ENCODE data around the gene SENP7.
"Not testable (repeated sequence)": the region's sequence is repeated elsewhere in the genome, so short reads cannot be mapped to it uniquely, and the experiment has no call there.

The SENP7 gene

DNA sequence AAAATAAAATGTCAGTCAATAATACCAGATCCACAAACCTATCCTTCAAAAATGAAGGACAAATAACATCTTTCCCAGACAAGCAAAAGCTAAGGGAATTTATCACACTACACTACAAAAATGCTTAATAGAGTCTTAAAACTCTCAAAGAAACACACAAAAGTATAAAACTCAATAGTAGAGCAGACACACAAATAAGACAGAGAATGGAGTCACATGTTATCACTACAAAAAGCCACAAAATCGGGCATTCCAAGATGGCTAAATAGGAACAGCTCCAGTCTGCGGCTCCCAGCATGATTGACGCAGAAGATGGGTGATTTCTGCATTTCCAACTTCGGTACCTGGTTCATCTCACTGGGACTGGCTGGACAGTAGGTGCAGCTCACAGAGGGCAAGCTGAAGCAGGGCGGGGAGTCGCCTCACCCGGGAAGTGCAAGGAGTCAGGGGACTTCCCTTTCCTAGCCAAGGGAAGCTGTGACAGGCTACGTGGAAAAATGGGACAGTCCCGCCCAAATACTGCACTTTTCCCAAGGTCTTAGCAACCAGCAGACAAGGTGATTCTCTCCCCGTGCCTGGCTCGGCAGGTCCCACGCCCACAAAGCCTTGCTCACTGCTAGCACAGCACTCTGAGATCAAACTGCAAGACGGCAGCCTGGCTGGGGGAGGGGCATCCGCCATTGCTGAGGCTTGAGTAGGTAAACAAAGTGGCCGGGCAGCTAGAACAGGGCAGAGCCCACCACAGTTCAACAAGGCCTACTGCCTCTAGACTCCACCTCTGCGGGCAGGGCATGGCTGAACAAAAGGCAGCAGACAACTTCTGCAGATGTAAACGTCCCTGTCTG is 46.3 kb downstream of the SENP7 start:
- TF ChIP-seq TAF1 (IDR thresholded peaks at IDR 0.05; ENCODE audit: borderline replicate concordance, low read depth, low read length) (no peak), POLR2AphosphoS5 (IDR thresholded peaks at IDR 0.05; ENCODE audit: low read depth, low read length) (no peak), POLR2A (IDR thresholded peaks at IDR 0.05; ENCODE audit: low read depth, low read length) (no peak)
- no peak for FAIRE-seq

DNA sequence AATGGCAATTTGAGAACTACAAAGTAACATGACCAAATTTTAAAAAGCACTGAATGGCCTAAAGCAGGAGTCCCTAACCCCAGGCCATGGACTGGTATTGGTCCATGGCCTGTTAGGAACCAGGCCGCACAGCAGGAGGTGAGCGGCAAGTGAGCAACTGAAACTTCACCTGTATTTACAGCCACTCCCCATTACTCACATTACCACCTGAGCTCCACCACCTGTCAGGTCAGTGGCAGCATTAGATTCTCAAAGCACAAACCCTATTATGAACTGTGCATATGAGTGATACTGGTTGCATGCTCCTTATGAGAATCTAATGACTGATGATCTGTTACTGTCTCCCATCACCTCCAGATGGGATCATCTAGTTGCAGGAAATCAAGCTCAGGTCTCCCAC is 48.8 kb downstream of the SENP7 start:
- TF ChIP-seq TAF1 (IDR thresholded peaks at IDR 0.05; ENCODE audit: borderline replicate concordance, low read depth, low read length) (no peak), POLR2AphosphoS5 (IDR thresholded peaks at IDR 0.05; ENCODE audit: low read depth, low read length) (no peak), POLR2A (IDR thresholded peaks at IDR 0.05; ENCODE audit: low read depth, low read length) (no peak)
- DNase-seq (ENCODE audit: insufficient read length) (no peak), FAIRE-seq (no peak)

More for the DNA sequence above, 46.3 kb downstream of the SENP7 start:
- no peak for DNase-seq (ENCODE audit: insufficient read length)

DNA sequence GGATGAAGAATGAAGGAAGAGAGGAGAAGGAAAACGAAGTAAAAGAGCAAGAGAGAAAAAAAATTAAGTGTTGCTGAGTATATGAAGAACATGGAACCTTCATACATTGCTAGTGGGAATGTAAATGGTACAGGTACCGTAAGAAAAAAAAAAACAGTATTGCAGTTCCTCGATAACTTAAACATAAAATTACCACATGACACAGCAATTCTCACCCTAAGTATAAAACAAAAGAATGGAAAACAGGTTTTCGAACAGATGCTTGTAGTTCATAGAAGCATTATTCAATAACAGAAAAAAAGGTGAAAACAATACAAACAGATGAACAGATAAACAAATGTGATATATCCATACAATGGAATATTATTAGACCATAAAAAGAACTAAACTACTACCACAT is 51.6 kb downstream of the SENP7 start:
- DNase-seq (ENCODE audit: insufficient read length) (no peak), FAIRE-seq (no peak)
- TF ChIP-seq TAF1 (IDR thresholded peaks at IDR 0.05; ENCODE audit: borderline replicate concordance, low read depth, low read length), result no peak
- TF ChIP-seq POLR2A (IDR thresholded peaks at IDR 0.05; ENCODE audit: low read depth, low read length), result no peak
- TF ChIP-seq POLR2AphosphoS5 (IDR thresholded peaks at IDR 0.05; ENCODE audit: low read depth, low read length), result no peak

DNA sequence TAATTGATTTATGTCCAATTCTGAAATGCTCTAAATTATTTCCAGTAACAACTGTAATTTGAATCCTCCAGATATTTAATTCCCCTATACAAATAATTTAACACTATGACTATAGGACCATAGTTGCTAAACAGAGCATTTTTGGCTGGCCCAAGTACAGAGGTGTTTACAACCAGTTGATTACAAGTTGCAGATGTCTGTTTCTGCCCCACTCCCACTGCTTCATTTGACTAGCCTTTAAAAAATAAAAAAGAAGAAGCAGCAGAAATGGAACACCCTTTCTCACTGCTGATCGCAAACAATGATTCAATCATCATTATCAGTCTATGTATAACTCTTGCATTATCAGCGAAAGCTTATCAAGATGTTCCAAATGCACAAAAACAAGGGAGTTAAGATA is 54.6 kb downstream of the SENP7 start:
- TF ChIP-seq POLR2AphosphoS5 (IDR thresholded peaks at IDR 0.05; ENCODE audit: low read depth, low read length) (no peak), POLR2A (IDR thresholded peaks at IDR 0.05; ENCODE audit: low read depth, low read length) (no peak), TAF1 (IDR thresholded peaks at IDR 0.05; ENCODE audit: borderline replicate concordance, low read depth, low read length) (no peak)
- no peak for FAIRE-seq
- no peak for DNase-seq (ENCODE audit: insufficient read length)

DNA sequence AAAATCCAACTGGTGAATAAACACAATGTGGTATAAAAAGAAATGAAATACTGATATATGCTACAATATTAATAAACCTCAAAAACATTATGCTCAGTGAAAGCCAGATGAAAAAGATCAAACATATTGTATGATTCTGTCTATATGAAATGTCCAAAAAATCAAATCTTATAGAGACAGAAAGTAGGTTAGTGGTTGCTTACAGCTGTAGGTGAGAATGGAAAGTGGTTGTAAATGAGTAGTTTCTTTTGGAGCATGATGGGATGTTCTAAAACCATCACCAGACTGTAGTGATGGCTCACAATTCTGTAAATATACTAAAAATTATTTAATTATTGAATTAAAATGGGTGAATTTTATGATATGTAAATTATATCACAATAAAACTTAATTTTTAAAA is 58.4 kb downstream of the SENP7 start:
- FAIRE-seq, result no peak
- no peak for DNase-seq (ENCODE audit: insufficient read length)
- no peak for TF ChIP-seq POLR2A (IDR thresholded peaks at IDR 0.05; ENCODE audit: low read depth, low read length)
- TF ChIP-seq TAF1 (IDR thresholded peaks at IDR 0.05; ENCODE audit: borderline replicate concordance, low read depth, low read length), result no peak
- TF ChIP-seq POLR2AphosphoS5 (IDR thresholded peaks at IDR 0.05; ENCODE audit: low read depth, low read length), result no peak

DNA sequence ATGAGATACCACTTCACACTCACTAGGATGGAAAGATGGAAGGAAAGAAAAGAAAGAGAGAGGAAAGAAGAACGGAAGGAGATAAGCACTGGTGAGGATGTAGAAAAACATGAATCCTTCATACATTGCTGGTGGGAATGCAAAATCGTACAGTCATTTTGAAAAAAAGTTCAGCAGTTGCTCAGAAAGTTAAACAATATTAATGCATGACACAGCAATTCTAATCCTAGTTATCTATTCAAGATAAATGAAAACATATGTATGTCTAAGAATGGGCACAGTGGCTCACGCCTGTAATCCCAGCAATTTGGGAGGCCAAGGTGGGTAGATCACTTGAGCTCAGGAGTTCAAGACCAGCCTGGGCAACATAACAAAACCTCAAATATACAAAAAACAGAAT is 59.1 kb downstream of the SENP7 start:
- FAIRE-seq, result no peak
- no peak for DNase-seq (ENCODE audit: insufficient read length)
- no peak for TF ChIP-seq TAF1 (IDR thresholded peaks at IDR 0.05; ENCODE audit: borderline replicate concordance, low read depth, low read length)
- no peak for TF ChIP-seq POLR2AphosphoS5 (IDR thresholded peaks at IDR 0.05; ENCODE audit: low read depth, low read length)
- TF ChIP-seq POLR2A (IDR thresholded peaks at IDR 0.05; ENCODE audit: low read depth, low read length), result no peak

DNA sequence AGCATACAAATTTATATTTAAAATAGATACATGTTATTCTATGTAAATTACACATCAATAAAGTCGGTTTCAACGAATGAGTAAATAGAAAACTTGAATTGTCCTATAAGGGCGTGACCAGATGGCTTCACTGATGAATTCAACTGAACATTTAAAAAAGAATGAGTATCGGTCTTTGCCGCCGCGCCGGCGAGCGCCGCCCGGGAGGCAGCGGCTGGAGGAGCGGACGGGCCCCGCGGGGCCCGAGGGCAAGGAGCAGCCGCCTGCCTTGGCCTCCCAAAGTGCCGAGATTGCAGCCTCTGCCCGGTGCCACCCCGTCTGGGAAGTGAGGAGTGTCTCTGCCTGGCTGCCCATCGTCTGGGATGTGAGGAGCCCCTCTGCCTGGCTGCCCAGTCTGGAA is 74.4 kb downstream of the SENP7 start:
- not testable (repeated sequence) for DNase-seq (ENCODE audit: insufficient read length); FAIRE-seq

DNA sequence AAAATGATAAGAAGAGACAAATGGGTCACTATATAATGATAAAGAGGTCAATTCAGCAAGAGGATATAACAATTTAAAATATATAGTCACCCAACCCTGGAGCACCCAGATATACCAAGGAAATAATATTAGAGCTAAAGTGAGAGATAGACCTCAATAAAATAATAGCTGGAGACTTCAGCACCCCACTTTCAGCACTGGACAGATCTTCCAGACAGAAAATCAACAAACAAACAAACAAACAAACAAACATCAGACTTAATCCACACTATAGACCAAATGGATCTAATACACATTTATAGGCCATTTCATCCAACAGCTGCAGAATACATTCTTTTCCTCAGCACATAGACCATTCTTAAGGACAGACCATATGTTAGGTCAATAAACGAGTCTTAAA is 79.4 kb downstream of the SENP7 start:
- DNase-seq (ENCODE audit: insufficient read length), result no peak
- no peak for FAIRE-seq
- TF ChIP-seq POLR2A (IDR thresholded peaks at IDR 0.05; ENCODE audit: low read depth, low read length) (no peak), POLR2AphosphoS5 (IDR thresholded peaks at IDR 0.05; ENCODE audit: low read depth, low read length) (no peak), TAF1 (IDR thresholded peaks at IDR 0.05; ENCODE audit: borderline replicate concordance, low read depth, low read length) (no peak)

DNA sequence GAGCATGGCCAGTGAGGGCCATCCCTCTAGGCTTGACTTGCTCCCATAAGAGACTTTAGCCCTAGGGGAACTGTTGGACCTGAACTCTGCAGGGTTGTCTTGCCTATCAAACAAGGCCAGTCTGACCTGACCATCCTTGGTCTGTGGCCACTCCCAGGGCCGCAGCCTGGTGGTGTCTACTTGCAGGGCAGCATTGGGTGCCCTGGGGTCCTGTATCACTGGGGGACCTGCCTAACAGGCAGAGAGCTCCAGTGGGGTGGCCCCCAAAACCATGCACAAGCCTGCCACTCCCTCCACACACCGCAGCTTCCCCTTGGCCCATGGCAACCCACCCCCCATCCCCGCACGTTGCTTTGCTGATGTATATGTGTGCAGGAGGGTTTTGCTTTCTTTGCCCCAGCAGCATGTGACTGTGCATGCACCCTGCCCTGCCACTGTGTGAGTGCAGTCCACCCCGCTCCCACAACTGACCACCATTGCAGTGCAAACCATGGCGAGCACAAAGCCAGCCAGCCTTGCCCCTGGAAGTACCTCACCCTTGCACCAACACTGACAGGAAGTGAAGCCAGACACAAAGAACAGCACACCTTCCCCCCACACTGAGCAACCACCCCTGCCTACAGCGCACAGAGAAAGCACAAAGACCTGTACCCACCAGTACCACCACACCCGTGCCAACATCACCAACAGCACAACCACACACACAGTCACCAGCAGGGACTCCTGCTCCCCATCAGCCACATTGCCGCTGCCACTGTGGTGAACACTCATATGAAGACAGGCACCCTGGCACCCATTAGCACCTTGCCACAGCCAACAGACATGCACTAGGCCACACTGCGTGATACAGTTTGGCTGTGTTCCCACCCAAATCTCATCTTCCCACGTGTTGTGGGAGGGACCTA is 88.8 kb downstream of the SENP7 start:
- FAIRE-seq, result no peak
- TF ChIP-seq POLR2AphosphoS5 (IDR thresholded peaks at IDR 0.05; ENCODE audit: low read depth, low read length), result no peak
- no peak for DNase-seq (ENCODE audit: insufficient read length)

DNA sequence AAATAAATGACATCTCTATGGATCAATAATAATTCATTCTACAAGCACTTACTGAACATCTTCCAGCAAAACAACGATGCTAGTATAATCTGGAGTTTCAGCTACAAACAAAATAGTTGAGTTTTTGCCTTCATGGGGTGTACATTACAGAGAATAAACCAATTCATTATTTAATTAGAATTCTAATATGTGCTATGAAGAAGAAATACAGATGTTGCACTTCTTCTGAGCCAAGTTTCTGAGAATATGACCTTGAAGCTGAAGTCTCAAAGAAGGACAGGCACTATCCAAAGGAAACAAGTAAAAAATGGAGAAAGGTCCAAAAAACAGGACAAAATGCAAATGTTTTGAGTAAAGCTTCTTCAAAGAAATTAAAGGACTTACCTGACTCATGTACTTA is 94.2 kb downstream of the SENP7 start:
- TF ChIP-seq TAF1 (IDR thresholded peaks at IDR 0.05; ENCODE audit: borderline replicate concordance, low read depth, low read length), result no peak
- no peak for TF ChIP-seq POLR2AphosphoS5 (IDR thresholded peaks at IDR 0.05; ENCODE audit: low read depth, low read length)
- no peak for TF ChIP-seq POLR2A (IDR thresholded peaks at IDR 0.05; ENCODE audit: low read depth, low read length)
- FAIRE-seq (no peak), DNase-seq (ENCODE audit: insufficient read length) (no peak)

DNA sequence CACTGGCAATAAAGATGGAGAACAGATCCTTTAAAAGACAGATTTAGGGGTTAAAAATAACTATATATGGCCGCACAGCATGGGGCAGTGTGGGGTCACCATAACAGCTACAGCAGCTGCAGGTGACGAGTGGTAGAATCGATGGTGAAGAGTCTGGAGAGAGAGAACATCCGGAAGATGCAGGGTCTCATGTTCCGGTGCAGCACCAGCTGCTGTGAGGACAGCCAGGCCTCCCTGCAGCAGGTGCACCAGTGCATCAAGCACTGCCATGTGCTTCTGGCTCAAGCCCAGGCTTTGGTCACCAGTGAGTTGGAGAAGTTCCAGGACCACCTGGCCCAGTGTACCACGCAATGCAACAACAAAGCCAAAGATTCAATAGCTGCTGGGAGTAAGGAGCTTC is 98.9 kb downstream of the SENP7 start:
- TF ChIP-seq POLR2AphosphoS5 (IDR thresholded peaks at IDR 0.05; ENCODE audit: low read depth, low read length), result no peak
- no peak for TF ChIP-seq POLR2A (IDR thresholded peaks at IDR 0.05; ENCODE audit: low read depth, low read length)
- TF ChIP-seq TAF1 (IDR thresholded peaks at IDR 0.05; ENCODE audit: borderline replicate concordance, low read depth, low read length), result no peak
- FAIRE-seq (no peak), DNase-seq (ENCODE audit: insufficient read length) (no peak)

DNA sequence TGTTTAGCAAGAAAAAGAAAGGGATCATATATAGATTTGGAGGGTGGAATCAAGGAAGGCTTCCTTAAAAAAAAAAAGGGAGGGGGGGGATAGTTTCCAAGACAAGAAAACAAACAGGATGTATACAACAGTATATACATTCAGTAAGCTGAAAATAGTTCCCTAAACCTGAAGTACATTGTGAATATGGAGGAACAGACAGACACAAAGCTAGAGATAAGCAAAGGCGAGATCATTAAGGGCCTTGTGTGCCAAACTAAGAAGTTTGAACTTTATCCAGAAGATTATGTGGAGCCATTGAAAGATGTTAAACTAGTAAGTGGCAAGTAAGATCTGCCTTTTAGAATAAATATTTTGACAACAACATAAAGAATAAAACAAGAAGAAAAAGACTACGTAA is 99.4 kb downstream of the SENP7 start:
- DNase-seq (ENCODE audit: insufficient read length) (no peak), FAIRE-seq (no peak)
- no peak for TF ChIP-seq POLR2AphosphoS5 (IDR thresholded peaks at IDR 0.05; ENCODE audit: low read depth, low read length)
- no peak for TF ChIP-seq TAF1 (IDR thresholded peaks at IDR 0.05; ENCODE audit: borderline replicate concordance, low read depth, low read length)
- TF ChIP-seq POLR2A (IDR thresholded peaks at IDR 0.05; ENCODE audit: low read depth, low read length), result no peak

Measured in GM12892 (cell line).